Cardiac fibroblast (primary cell): ENCODE data around the gene CACNA1H.
"Not testable (repeated sequence)": the region's sequence is repeated elsewhere in the genome, so short reads cannot be mapped to it uniquely, and the experiment has no call there.

Source experiments
- DNase-seq, 2 donors: peaks; one replicate each; pipeline versions ENCODE4 v3.0.0 to v3.0.0-alpha.2; 2010; ENCODE audit warnings: low read depth in 2 of 2
- H3K4me3 ChIP-seq, 2 donors: replicated peaks in 1 of 2; 1 replicate in 1 of 2; 2 replicates in 1 of 2; pipeline ENCODE4 v1.5.1; 2011; ENCODE audit warnings: low read depth in 2 of 2, low read length in 2 of 2, mild to moderate bottlenecking in 2 of 2, moderate library complexity in 1 of 2
- TF ChIP-seq, protein P1 (sequence below): IDR thresholded peaks from one replicate; pipeline ENCODE4 v1.5.1; 2011; ENCODE audit warnings: low read depth, mild to moderate bottlenecking, low read length, inconsistent platforms

Gene CACNA1H

DNA sequence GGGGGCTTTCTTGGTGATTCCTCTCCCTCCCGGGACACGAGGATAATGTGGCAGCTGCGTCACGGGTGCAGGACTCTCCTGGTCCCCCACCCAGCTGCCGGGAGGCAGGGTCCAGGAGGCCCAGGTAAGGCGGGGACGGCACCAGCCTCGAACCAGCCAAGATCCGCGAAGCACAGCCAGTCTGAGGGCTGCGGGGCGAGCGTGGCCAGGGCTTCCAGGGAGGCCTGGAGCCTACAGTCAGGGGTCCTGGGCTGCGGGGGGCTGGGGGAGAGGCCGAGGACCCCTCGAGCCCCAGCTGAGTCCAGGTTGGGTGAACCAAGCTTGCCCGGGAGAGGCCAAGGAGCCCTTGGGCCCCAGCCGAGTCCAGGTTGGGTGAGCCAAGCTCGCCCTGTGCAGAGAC is 112.9 kb downstream of the CACNA1H start:
- TF ChIP-seq, protein P1, sequence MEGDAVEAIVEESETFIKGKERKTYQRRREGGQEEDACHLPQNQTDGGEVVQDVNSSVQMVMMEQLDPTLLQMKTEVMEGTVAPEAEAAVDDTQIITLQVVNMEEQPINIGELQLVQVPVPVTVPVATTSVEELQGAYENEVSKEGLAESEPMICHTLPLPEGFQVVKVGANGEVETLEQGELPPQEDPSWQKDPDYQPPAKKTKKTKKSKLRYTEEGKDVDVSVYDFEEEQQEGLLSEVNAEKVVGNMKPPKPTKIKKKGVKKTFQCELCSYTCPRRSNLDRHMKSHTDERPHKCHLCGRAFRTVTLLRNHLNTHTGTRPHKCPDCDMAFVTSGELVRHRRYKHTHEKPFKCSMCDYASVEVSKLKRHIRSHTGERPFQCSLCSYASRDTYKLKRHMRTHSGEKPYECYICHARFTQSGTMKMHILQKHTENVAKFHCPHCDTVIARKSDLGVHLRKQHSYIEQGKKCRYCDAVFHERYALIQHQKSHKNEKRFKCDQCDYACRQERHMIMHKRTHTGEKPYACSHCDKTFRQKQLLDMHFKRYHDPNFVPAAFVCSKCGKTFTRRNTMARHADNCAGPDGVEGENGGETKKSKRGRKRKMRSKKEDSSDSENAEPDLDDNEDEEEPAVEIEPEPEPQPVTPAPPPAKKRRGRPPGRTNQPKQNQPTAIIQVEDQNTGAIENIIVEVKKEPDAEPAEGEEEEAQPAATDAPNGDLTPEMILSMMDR, result no peak
- no peak for DNase-seq
- H3K4me3 ChIP-seq, result no peak overlapping the region

DNA sequence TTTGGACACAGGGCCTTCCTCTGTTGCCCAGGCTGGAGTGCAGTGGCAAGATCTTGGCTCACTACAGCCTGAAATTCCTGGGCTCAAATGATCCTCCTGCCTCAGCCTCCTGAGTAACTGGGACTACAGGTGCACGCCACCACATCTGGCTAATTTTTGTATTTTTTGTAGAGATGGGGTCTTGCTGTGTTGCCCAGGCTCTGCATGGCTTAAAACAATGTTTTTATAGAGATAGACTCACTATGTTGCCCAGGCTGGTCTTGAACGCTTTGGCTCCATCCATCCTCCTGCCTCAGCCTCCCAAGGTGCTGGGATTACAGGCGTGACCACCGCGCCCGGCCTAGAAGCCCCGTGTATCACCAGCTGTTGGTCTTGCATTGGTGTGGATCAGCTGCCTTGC is 116.5 kb downstream of the CACNA1H start:
- not testable (repeated sequence) for DNase-seq, H3K4me3 ChIP-seq

DNA sequence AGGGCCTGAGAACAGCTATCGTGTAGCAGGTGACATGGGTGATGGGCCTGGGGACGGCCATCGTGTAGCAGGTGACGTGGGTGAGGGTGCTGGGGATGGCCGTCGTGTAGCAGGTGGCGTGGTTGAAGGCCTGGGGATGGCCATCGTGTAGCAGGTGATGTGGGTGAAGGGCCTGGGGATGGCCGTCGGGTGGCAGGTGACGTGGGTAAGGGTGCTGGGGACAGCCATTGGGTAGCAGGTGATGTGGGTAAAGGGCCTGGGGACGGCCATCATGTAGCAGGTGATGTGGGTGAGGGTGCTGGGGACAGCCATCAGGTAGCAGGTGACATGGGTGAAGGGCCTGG is 118.4 kb downstream of the CACNA1H start:
- TF ChIP-seq, protein P1, result no peak
- no peak for DNase-seq
- H3K4me3 ChIP-seq, result no peak overlapping the region
